Measurements from ENCODE around the gene JPH3. TPM values are rescaled to one million over a fixed set of nuclear protein-coding genes. Genes with fewer than 3 reads are reported as not detected.

The JPH3 gene
- total RNA-seq, 2 experiments from 2014 or later: 0.14 to 0.19 TPM

DNA sequence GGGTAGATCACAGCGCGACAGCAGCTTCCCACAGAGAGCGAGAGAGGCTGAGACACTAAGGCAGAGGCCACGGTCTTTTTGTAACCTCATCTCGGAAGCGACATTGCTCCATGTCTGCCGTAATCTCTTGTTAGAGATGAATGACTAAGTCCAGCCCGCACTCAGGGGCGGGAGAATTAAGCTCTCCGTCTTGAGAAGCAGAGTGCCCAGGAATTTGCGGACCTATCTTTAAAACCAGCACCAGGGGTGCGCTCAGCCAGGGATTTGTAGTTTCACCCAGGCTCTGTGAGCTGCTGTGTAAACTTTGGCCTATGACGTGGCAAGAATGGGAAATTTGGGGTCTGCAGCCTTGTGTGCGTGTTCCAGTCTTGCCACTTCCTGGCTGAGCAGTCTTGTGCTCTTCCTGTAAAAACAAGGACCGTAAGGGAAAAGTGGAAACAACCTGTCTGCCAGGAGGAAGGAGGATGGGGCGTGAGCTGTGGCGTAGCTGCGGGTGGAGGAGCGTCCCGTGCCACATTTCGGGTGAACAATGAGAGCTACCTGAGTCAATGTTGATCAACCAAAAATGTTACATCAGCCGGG lies 16.0 kb upstream of the JPH3 start:
- Mint-ChIP-seq H3K36me3 (ENCODE audit: low read depth) (no peaks in the 10 kb centered on the region), H3K27ac (no peak overlapping the region), H3K27me3 (peaks cover 29% of the 10 kb centered on the region), H3K9me3 (ENCODE audit: low read depth) (no peaks in the 10 kb centered on the region), H3K4me1 (no peaks in the 10 kb centered on the region), H3K4me3 (no peak overlapping the region)
- no peak for ATAC-seq
- ChIA-PET POLR2A (interaction anchor here (0.6 kb wide), 1 partner anchor 231 kb away, joined by 3 read pairs; no protein-coding TSS in a partner anchor), CTCF (interaction anchor here (2.4 kb wide), 1 partner anchor 50 kb away, joined by 12 read pairs; no protein-coding TSS in a partner anchor)
- intact Hi-C loops (cut with DNase I, micrococcal nuclease): loop anchor here (5.0 kb wide), 2 partner anchors 51 to 181 kb away; partner anchors contain the start of gene KLHDC4 (in 1 of the 2)
- DNase-seq: no peak

DNA sequence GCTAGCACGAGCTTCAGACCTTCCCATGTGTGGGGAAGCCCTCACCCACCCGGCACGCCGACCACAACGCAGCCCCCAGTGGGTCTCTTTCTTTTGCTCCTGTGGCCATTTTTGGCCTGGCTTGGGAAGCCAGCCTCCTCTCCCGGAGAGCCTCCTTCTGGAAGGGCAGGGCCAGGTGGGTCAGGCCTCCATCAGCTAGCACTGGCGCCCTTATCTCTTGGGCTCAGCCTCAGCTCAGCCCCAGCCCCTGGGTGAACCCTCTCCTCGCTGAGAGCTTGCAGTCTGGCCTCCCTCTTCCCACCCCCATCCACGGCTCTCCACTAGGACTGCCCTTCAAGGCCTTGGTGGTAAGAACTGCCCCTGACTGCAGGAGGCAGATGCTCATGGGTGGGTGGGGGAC lies 14.7 kb upstream of the JPH3 start:
- H3K27me3 Mint-ChIP-seq: peaks cover 32% of the 10 kb centered on the region
- ChIA-PET POLR2A (no interaction called here), CTCF (interaction anchor here (1.8 kb wide), 1 partner anchor 48 kb away, joined by 6 read pairs; no protein-coding TSS in a partner anchor)
- no peak for ATAC-seq
- H3K9me3 Mint-ChIP-seq (ENCODE audit: low read depth): no peaks in the 10 kb centered on the region
- no peaks in the 10 kb centered on the region for H3K36me3 Mint-ChIP-seq (ENCODE audit: low read depth)
- H3K4me1 Mint-ChIP-seq: no peaks in the 10 kb centered on the region
- no peak overlapping the region for H3K4me3 Mint-ChIP-seq
- no peak overlapping the region for H3K27ac Mint-ChIP-seq
- DNase-seq: no peak
- intact Hi-C loops (cut with DNase I, micrococcal nuclease): loop anchor here (1.0 to 5.0 kb wide), 3 partner anchors 49 to 180 kb away; partner anchors contain the start of gene KLHDC4 (in 1 of the 2)

GRCh38 chr16:87592018-87592712 lies 10.1 kb upstream of the JPH3 start:
- no peaks in the 10 kb centered on the region for H3K9me3 Mint-ChIP-seq (ENCODE audit: low read depth)
- no peaks in the 10 kb centered on the region for H3K4me1 Mint-ChIP-seq
- intact Hi-C loops (cut with DNase I, micrococcal nuclease): no loop called here
- ChIA-PET POLR2A (no interaction called here), CTCF (no interaction called here)
- no peak overlapping the region for H3K4me3 Mint-ChIP-seq
- no peak overlapping the region for H3K27ac Mint-ChIP-seq
- no peaks in the 10 kb centered on the region for H3K36me3 Mint-ChIP-seq (ENCODE audit: low read depth)
- DNase-seq (no peak), ATAC-seq (no peak)
- H3K27me3 Mint-ChIP-seq: peaks cover 32% of the 10 kb centered on the region

DNA sequence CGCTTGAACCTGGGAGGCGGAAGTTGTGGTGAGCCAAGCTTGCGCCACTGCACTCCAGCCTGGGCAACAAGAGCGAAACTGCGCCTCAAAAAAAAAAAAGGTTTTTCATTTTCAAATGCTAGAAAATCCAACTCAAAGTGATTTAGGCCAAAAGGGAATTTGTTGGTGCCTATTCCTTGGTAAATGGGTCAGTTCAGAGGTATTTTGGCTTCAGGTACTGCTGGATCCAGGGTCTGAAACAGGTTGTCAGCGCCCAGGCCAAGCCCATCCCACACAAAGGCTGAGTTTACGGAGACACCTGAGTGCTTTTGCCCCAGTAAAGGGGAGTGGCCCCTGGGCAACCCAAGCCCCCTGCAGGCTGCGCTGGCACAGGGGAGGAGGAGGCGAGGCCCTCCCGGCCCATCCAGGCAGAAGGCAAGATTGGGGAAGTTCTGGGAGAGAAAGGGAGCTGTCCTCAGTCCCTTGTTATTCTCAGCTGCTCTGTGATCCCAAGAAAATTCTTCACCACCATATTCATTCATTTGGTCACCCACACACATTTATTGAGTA lies 8.5 kb upstream of the JPH3 start:
- Mint-ChIP-seq H3K4me3 (no peak overlapping the region), H3K36me3 (ENCODE audit: low read depth) (no peaks in the 10 kb centered on the region), H3K4me1 (no peaks in the 10 kb centered on the region), H3K27me3 (peaks cover 28% of the 10 kb centered on the region), H3K9me3 (ENCODE audit: low read depth) (no peaks in the 10 kb centered on the region), H3K27ac (no peak overlapping the region)
- ATAC-seq (no peak), DNase-seq (no peak)
- POLR2A ChIA-PET: no interaction called here
- CTCF ChIA-PET: no interaction called here
- intact Hi-C loops (cut with DNase I, micrococcal nuclease): no loop called here

GRCh38 chr16:87595712-87596111 lies 6.6 kb upstream of the JPH3 start:
- CTCF ChIA-PET: no interaction called here
- POLR2A ChIA-PET: no interaction called here
- no peak for DNase-seq

GRCh38 chr16:87597324-87597830 lies 4.9 kb upstream of the JPH3 start:
- Mint-ChIP-seq H3K27me3 (peaks cover 41% of the 10 kb centered on the region), H3K4me3 (no peak overlapping the region), H3K9me3 (ENCODE audit: low read depth) (peaks cover 3% of the 10 kb centered on the region), H3K27ac (no peak overlapping the region), H3K36me3 (ENCODE audit: low read depth) (no peaks in the 10 kb centered on the region), H3K4me1 (no peaks in the 10 kb centered on the region)
- ChIA-PET CTCF (no interaction called here), POLR2A (no interaction called here)
- no peak for ATAC-seq
- intact Hi-C loops (cut with DNase I, micrococcal nuclease): no loop called here
- no peak for DNase-seq

More at GRCh38 chr16:87595712-87596111, 6.6 kb upstream of the JPH3 start:
- Mint-ChIP-seq H3K36me3 (ENCODE audit: low read depth) (no peaks in the 10 kb centered on the region), H3K27me3 (peaks cover 35% of the 10 kb centered on the region), H3K27ac (no peak overlapping the region), H3K4me1 (no peaks in the 10 kb centered on the region), H3K9me3 (ENCODE audit: low read depth) (peaks cover 3% of the 10 kb centered on the region), H3K4me3 (no peak overlapping the region)
- intact Hi-C loops (cut with DNase I, micrococcal nuclease): no loop called here
- no peak for ATAC-seq

DNA sequence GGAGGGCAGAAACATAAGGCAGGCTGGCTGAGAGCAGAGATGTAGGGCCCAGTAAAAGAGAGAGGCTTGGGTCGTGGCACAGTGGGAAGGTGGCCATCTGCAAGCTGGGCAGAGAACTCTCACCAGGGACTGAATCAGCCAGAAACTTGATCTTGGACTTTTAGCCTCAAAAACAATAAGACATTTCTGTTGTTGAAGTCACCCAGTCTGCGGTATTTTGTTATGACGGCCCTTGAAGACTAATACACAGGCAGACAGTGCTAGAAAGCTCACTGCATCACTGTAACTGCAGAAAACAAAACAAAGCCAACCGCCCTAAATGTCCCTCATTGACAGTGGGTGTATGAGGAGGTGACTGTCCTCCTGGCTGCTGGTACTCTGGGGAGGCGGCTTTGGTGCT lies 3.9 kb upstream of the JPH3 start:
- H3K9me3 Mint-ChIP-seq (ENCODE audit: low read depth): peaks cover 3% of the 10 kb centered on the region
- H3K27ac Mint-ChIP-seq: no peak overlapping the region
- peaks cover 44% of the 10 kb centered on the region for H3K27me3 Mint-ChIP-seq
- no peak for DNase-seq
- CTCF ChIA-PET: interaction anchor here (0.7 to 1.3 kb wide), 2 partner anchors 38 to 54 kb away, joined by 3 to 7 read pairs; no protein-coding TSS in a partner anchor
- intact Hi-C loops (cut with DNase I, micrococcal nuclease): no loop called here
- no peak overlapping the region for H3K4me3 Mint-ChIP-seq
- H3K4me1 Mint-ChIP-seq: peaks cover 5% of the 10 kb centered on the region
- H3K36me3 Mint-ChIP-seq (ENCODE audit: low read depth): no peaks in the 10 kb centered on the region
- POLR2A ChIA-PET: no interaction called here
- no peak for ATAC-seq

DNA sequence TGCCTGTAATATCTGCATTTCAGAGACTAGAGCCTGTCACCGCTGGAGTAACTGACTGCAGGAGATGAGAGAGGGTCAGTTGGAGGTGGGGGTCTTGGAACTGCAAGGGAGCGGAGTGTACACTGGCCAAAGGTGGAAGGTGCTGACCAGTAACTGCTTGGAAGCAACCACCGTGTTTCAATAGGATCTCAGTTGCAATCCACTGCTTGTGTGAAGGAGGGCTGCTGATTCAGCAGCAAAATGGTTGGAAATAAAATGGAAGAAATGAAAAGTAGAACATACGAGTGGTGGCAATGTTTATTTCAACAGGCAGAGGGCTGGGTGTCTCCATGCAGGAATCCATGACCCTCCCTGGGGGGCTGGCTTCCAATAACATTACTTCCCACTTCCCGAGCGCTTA lies 2.1 kb upstream of the JPH3 start:
- Mint-ChIP-seq H3K36me3 (ENCODE audit: low read depth) (no peaks in the 10 kb centered on the region), H3K4me1 (peaks cover 8% of the 10 kb centered on the region), H3K4me3 (no peak overlapping the region), H3K27ac (no peak overlapping the region), H3K27me3 (peaks cover 55% of the 10 kb centered on the region), H3K9me3 (ENCODE audit: low read depth) (peaks cover 3% of the 10 kb centered on the region)
- intact Hi-C loops (cut with DNase I, micrococcal nuclease): no loop called here
- ATAC-seq (no peak), DNase-seq (no peak)
- CTCF ChIA-PET: interaction anchor here (1.0 kb wide), 1 partner anchor 36 kb away, joined by 3 read pairs; no protein-coding TSS in a partner anchor
- POLR2A ChIA-PET: no interaction called here

DNA sequence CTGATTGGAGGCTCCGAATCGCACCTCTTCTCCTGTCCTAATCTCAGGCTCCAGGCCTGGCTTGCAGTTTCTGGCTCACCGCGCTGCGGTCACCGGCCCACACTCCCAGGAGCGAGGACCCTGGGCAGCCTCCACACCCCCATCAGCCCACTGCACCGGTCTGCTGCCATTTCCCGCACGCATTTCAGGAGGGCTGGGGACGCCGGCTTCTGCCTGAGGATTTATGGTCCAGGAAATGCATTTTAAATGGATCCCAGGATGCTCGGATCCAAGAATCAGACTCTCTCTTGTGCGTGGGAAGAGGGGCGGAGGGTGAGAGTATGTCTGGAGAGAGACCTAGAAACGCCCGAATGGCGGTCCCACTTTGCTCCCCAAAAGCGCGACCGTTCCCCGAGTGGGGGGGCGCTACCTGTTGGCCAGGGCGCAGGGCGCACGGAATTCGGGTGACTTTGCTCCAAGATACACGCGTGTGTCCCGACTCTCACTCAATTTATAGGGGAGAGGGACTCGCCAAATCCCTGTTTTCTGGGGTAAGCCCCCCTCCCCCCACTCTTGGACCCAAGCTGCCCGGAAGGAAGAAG lies 817 bp upstream of the JPH3 start:
- peaks cover 57% of the 10 kb centered on the region for H3K27me3 Mint-ChIP-seq
- H3K4me3 Mint-ChIP-seq: no peak overlapping the region
- DNase-seq: no peak

DNA sequence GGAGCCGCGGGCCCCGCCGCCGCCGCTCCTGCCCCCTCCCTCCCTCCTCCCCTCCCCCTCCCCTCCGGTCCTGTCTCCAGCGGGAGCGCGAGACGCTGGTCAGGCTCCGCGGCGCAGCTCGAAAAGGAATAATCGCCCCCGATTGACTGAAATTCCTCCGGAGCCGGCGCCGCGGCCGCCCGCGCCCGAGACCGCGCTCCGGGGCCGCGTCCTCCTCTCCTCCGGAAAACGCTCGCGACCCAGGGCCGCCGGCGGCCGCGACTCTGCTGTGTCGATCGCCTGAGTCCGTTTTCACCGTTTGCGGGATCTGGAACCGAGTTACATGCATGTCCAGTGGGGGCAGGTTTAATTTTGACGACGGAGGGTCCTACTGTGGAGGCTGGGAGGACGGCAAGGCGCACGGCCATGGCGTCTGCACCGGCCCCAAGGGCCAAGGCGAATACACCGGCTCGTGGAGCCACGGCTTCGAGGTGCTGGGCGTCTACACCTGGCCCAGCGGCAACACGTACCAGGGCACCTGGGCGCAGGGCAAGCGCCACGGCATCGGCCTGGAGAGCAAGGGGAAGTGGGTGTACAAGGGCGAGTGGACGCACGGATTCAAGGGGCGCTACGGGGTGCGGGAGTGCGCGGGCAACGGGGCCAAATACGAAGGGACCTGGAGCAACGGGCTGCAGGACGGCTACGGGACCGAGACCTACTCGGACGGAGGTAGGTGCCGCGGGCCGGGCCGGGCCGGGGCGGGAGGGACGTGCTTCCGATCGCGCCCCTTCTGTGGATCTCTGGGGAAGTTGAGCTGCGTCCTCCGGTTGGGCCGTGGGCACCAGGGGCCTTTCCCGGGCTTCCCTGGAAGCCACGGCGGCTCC lies 744 bp downstream of the JPH3 start:
- DNase-seq (peak; percentile 22), ATAC-seq (no peak)
- Mint-ChIP-seq H3K36me3 (ENCODE audit: low read depth) (no peaks in the 10 kb centered on the region), H3K9me3 (ENCODE audit: low read depth) (peaks cover 3% of the 10 kb centered on the region), H3K27me3 (peaks cover 65% of the 10 kb centered on the region), H3K27ac (no peak overlapping the region), H3K4me3 (peak overlapping the region; percentile 52), H3K4me1 (peaks cover 8% of the 10 kb centered on the region)
- CTCF ChIA-PET: interaction anchor here (0.6 kb wide), 1 partner anchor 81 kb away, joined by 3 read pairs; no protein-coding TSS in a partner anchor
- intact Hi-C loops (cut with DNase I, micrococcal nuclease): no loop called here
- POLR2A ChIA-PET: interaction anchor here (0.7 kb wide), 1 partner anchor 110 kb away, joined by 4 read pairs; no protein-coding TSS in a partner anchor

More for the DNA sequence above, 817 bp upstream of the JPH3 start:
- ATAC-seq: no peak
- peaks cover 8% of the 10 kb centered on the region for H3K4me1 Mint-ChIP-seq
- H3K9me3 Mint-ChIP-seq (ENCODE audit: low read depth): peaks cover 3% of the 10 kb centered on the region
- intact Hi-C loops (cut with DNase I, micrococcal nuclease): no loop called here
- ChIA-PET CTCF (interaction anchor here (0.5 to 1.0 kb wide), 3 partner anchors 30 to 831 kb away, joined by 3 read pairs; no protein-coding TSS in a partner anchor), POLR2A (no interaction called here)
- H3K36me3 Mint-ChIP-seq (ENCODE audit: low read depth): no peaks in the 10 kb centered on the region
- H3K27ac Mint-ChIP-seq: no peak overlapping the region

Data from activated CD4-positive, alpha-beta T cell treated with anti-CD3 and anti-CD28 coated beads for 36 hours (primary cell).